OCI-LY1 (cell line): ENCODE measurements around the gene DRC3.

Source experiments
- H2AFZ ChIP-seq: fragments of 200-600 bp; sonication (generic), shearing (Covaris generic); 2 replicates; pipeline ENCODE4 v1.6.0; 2014; ENCODE audit warnings: antibody characterized with exemption, mild to moderate bottlenecking, low read length
- H3F3A ChIP-seq: fragments of 200-600 bp; sonication (generic), shearing (Covaris generic); 2 replicates; pipeline ENCODE4 v1.6.0; 2014; ENCODE audit warnings: mild to moderate bottlenecking, antibody characterized with exemption, low read length, moderate library complexity; ENCODE audit not compliant: insufficient read depth
- H3K27ac ChIP-seq: fragments of 200-600 bp; sonication (generic); 2 replicates; pipeline ENCODE4 v1.5.1; 2014; ENCODE audit warnings: low read length, mixed run types, mild to moderate bottlenecking, low read depth; ENCODE audit not compliant: poor library complexity, severe bottlenecking
- H3K27me3 ChIP-seq: fragments of 200-600 bp; sonication (generic); 2 replicates; pipeline ENCODE4 v1.6.0; 2014; ENCODE audit warnings: antibody characterized with exemption, mild to moderate bottlenecking, low read length, moderate library complexity; ENCODE audit not compliant: insufficient read depth
- H3K36me3 ChIP-seq: fragments of 200-600 bp; sonication (generic); 2 replicates; pipeline ENCODE4 v1.6.1; 2014; ENCODE audit warnings: mild to moderate bottlenecking, antibody characterized with exemption, low read length, moderate library complexity, mixed read lengths; ENCODE audit not compliant: insufficient read depth
- H3K4me1 ChIP-seq: fragments of 200-600 bp; sonication (generic); 2 replicates; pipeline ENCODE4 v1.5.1; 2014; ENCODE audit warnings: mild to moderate bottlenecking, low read length, moderate library complexity; ENCODE audit not compliant: insufficient read depth, severe bottlenecking
- H3K4me2 ChIP-seq: fragments of 200-600 bp; sonication (generic), shearing (Covaris generic); 2 replicates; pipeline ENCODE4 v1.6.1; 2014; ENCODE audit warnings: low read length
- H3K4me3 ChIP-seq: fragments of 200-600 bp; sonication (generic); 2 replicates; pipeline ENCODE4 v1.5.1; 2014; ENCODE audit warnings: low read length, low read depth, mild to moderate bottlenecking, mixed read lengths; ENCODE audit not compliant: poor library complexity, severe bottlenecking
- H3K79me2 ChIP-seq: fragments of 200-600 bp; shearing (Covaris generic); 2 replicates; pipeline ENCODE4 v1.6.1; 2016; ENCODE audit warnings: mixed run types, low read length, mixed read lengths; ENCODE audit not compliant: insufficient read depth
- H3K9ac ChIP-seq: fragments of 200-600 bp; sonication (generic), shearing (Covaris generic); 2 replicates; pipeline ENCODE4 v1.6.1; 2014; ENCODE audit warnings: mild to moderate bottlenecking, low read length, mixed read lengths
- H3K9me2 ChIP-seq: fragments of 200-600 bp; sonication (generic), shearing (Covaris generic); 2 replicates; pipeline ENCODE4 v1.6.1; 2014; ENCODE audit warnings: low read depth, mild to moderate bottlenecking, low read length, mixed read lengths
- H3K9me3 ChIP-seq: fragments of 200-600 bp; shearing (Covaris generic); 2 replicates; pipeline ENCODE4 v1.6.1; 2014; ENCODE audit warnings: low read length, mixed read lengths
- H4K20me1 ChIP-seq: fragments of 200-600 bp; sonication (generic), shearing (Covaris generic); 2 replicates; pipeline ENCODE4 v1.6.0; 2016; ENCODE audit warnings: mild to moderate bottlenecking, low read length; ENCODE audit not compliant: insufficient read depth
- CTCF ChIP-seq: fragments of 200-600 bp; sonication (generic), shearing (Covaris generic); IDR thresholded peaks from 2 replicates; pipeline ENCODE4 v1.5.1; 2017; ENCODE audit warnings: mild to moderate bottlenecking, antibody characterized with exemption, low read length, moderate library complexity, mixed read lengths
- EZH2 ChIP-seq: fragments of 200-600 bp; sonication (generic), shearing (Covaris generic); IDR thresholded peaks from 2 replicates; pipeline ENCODE4 v1.8.0; 2017; ENCODE audit warnings: borderline replicate concordance, mixed run types, mild to moderate bottlenecking, antibody characterized with exemption, low read length, moderate library complexity, mixed read lengths

DRC3 gene

GRCh38 chr17:18019838-18020154 is 47.1 kb downstream of the DRC3 start:
- Histone ChIP-seq H3F3A (no peaks in the 10 kb centered on the region), H4K20me1 (no peaks in the 10 kb centered on the region), H3K27ac (no peak overlapping the region), H3K4me2 (no peak overlapping the region), H3K36me3 (peaks cover 38% of the 10 kb centered on the region; the same call in 1 of the 2 replicates), H3K9me2 (no peaks in the 10 kb centered on the region), H3K9ac (no peak overlapping the region), H3K4me3 (no peak overlapping the region), H3K27me3 (no peaks in the 10 kb centered on the region), H3K9me3 (no peaks in the 10 kb centered on the region), H2AFZ (no peak overlapping the region), H3K79me2 (no peaks in the 10 kb centered on the region), H3K4me1 (no peaks in the 10 kb centered on the region)
- no peak for TF ChIP-seq EZH2
- no peak for TF ChIP-seq CTCF

DNA sequence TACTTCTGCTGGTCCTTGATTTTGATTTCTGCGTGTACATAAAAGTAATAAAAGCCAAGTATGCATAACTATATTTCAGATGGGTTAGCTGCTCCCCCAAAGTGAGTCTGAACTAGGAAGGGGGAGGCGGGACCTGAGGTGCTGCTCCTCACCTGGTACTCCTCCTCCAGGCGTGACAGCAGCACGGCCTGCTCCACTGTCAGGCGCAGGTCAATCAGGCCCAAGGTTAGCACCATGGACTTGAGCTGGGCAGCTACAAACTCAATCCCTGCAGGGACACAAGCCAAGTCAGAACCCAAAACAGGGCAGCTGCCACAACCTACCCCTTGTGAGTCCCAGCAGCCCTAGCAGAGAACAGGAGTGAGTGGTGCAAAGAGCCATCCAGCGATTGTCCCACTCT is 48.3 kb downstream of the DRC3 start:
- Histone ChIP-seq H3K9me3 (no peaks in the 10 kb centered on the region), H4K20me1 (no peaks in the 10 kb centered on the region), H3K9ac (no peak overlapping the region), H3K4me3 (no peak overlapping the region), H3K4me2 (no peak overlapping the region), H3K27me3 (no peaks in the 10 kb centered on the region), H3K79me2 (no peaks in the 10 kb centered on the region), H3K27ac (no peak overlapping the region), H3F3A (no peaks in the 10 kb centered on the region), H3K36me3 (peaks cover 39% of the 10 kb centered on the region; the same call in 1 of the 2 replicates), H3K9me2 (no peaks in the 10 kb centered on the region), H3K4me1 (no peaks in the 10 kb centered on the region), H2AFZ (no peak overlapping the region)
- TF ChIP-seq EZH2, result no peak
- no peak for TF ChIP-seq CTCF

GRCh38 chr17:18021372-18021771 is 48.7 kb downstream of the DRC3 start:
- Histone ChIP-seq H3K4me1 (no peaks in the 10 kb centered on the region), H3K36me3 (peaks cover 41% of the 10 kb centered on the region; the same call in 1 of the 2 replicates)
- TF ChIP-seq CTCF (no peak), EZH2 (no peak)

More at GRCh38 chr17:18021372-18021771, 48.7 kb downstream of the DRC3 start:
- no peaks in the 10 kb centered on the region for H3F3A ChIP-seq
- no peak overlapping the region for H3K27ac ChIP-seq
- H3K9ac ChIP-seq, result no peak overlapping the region
- H3K9me2 ChIP-seq, result no peaks in the 10 kb centered on the region
- no peaks in the 10 kb centered on the region for H3K9me3 ChIP-seq
- H3K27me3 ChIP-seq, result no peaks in the 10 kb centered on the region
- no peak overlapping the region for H2AFZ ChIP-seq
- no peaks in the 10 kb centered on the region for H4K20me1 ChIP-seq
- H3K4me3 ChIP-seq, result no peak overlapping the region
- no peaks in the 10 kb centered on the region for H3K79me2 ChIP-seq
- H3K4me2 ChIP-seq, result no peak overlapping the region
